H1 (cell line): Measurements from ENCODE around the gene SPTBN1. TPM values are rescaled to one million over a fixed set of nuclear protein-coding genes. Genes with fewer than 3 reads are reported as not detected.

Experiments used
- CTCF ChIA-PET: fragments of 300-600 bp; sonication (Branson Sonifier 250); formaldehyde crosslinking; loops from one replicate; lab custom pipeline; 2021; ENCODE audit not compliant: partially characterized antibody; lab: Charles Lee
- POLR2A ChIA-PET: fragments of 300-600 bp; sonication (Branson Sonifier 250); formaldehyde crosslinking; loops from one replicate; lab custom pipeline; 2021; ENCODE audit warnings: inconsistent platforms; ENCODE audit not compliant: partially characterized antibody; lab: Charles Lee
- DNase-seq, 2 experiments: peaks; one replicate each; pipeline versions ENCODE4 v3.0.0 to v3.0.0-alpha.2; 2010 to 2022; ENCODE audit warnings: low spot score in 2 of 2, low read depth in 1 of 2, mixed read lengths in 1 of 2
- FAIRE-seq: peaks from 2 replicates; lab custom pipeline; 2011; peaks lifted over from hg19 to GRCh38; lab: Jason Lieb, UNC
- H2AFZ ChIP-seq: 2 replicates; pipeline ENCODE4 v1.8.1; 2012; ENCODE audit warnings: low read length, inconsistent platforms
- H2AK5ac ChIP-seq: 2 replicates; pipeline ENCODE4 v1.6.1; 2013; ENCODE audit warnings: low read depth, low read length
- H2BK120ac ChIP-seq: replicated peaks from 2 replicates; pipeline ENCODE3; 2013; ENCODE audit warnings: low read depth, low read length, inconsistent platforms
- H2BK12ac ChIP-seq: 2 replicates; pipeline ENCODE4 v1.6.1; 2013; ENCODE audit warnings: low read depth, low read length
- H2BK15ac ChIP-seq: 2 replicates; pipeline ENCODE4 v1.6.1; 2013; ENCODE audit warnings: low read length
- H2BK20ac ChIP-seq: 2 replicates; pipeline ENCODE4 v1.6.1; 2013; ENCODE audit warnings: low read length
- H2BK5ac ChIP-seq: 2 replicates; pipeline ENCODE4 v1.6.1; 2013; ENCODE audit warnings: low read depth, low read length
- H3K14ac ChIP-seq: 2 replicates; pipeline ENCODE4 v1.6.1; 2013; ENCODE audit warnings: inconsistent platforms; ENCODE audit not compliant: insufficient read length
- H3K18ac ChIP-seq: 2 replicates; pipeline ENCODE4 v1.6.1; 2013; ENCODE audit warnings: low read length; ENCODE audit errors: extremely low read depth
- H3K23ac ChIP-seq: 2 replicates; pipeline ENCODE4 v1.6.1; 2013; ENCODE audit warnings: inconsistent platforms; ENCODE audit not compliant: insufficient read length
- H3K23me2 ChIP-seq: 2 replicates; pipeline ENCODE4 v1.6.1; 2013; ENCODE audit warnings: low read depth, low read length
- H3K27ac ChIP-seq: 2 replicates; pipeline ENCODE4 v1.6.1; 2011; ENCODE audit warnings: low read depth, low read length, inconsistent platforms
- H3K27me3 ChIP-seq, 4 experiments: replicated peaks in 1 of 4; 1 replicate in 1 of 4; 2 replicates in 3 of 4; pipeline versions ENCODE4 v1.6.1 to v1.8.1; 2011 to 2013; ENCODE audit warnings: low read length in 3 of 4, mild to moderate bottlenecking in 3 of 4, inconsistent platforms in 2 of 4, mixed read lengths in 2 of 4, moderate library complexity in 1 of 4; ENCODE audit not compliant: control insufficient read depth in 3 of 4, insufficient read depth in 3 of 4; ENCODE audit errors: extremely low read depth in 1 of 4
- H3K36me3 ChIP-seq, 4 experiments: 2 replicates each; pipeline versions ENCODE4 v1.6.1 to v1.8.1; 2011 to 2013; ENCODE audit warnings: mild to moderate bottlenecking in 4 of 4, low read length in 3 of 4, moderate library complexity in 2 of 4, control low read depth in 1 of 4, inconsistent platforms in 1 of 4; ENCODE audit not compliant: insufficient read depth in 4 of 4, control insufficient read depth in 2 of 4
- H3K4ac ChIP-seq: replicated peaks from 2 replicates; pipeline ENCODE3; 2013; ENCODE audit warnings: low read length, low read depth, mixed read lengths, inconsistent platforms; ENCODE audit not compliant: insufficient read length
- H3K4me1 ChIP-seq, 4 experiments: replicated peaks in 1 of 4; 1 replicate in 1 of 4; 2 replicates in 3 of 4; pipeline versions ENCODE4 v1.6.1 to v1.8.1; 2011 to 2013; ENCODE audit warnings: low read length in 3 of 4, inconsistent platforms in 2 of 4, mixed read lengths in 1 of 4; ENCODE audit not compliant: insufficient read depth in 4 of 4, control insufficient read depth in 3 of 4
- H3K4me2 ChIP-seq, 2 experiments: 2 replicates each; pipeline versions ENCODE4 v1.6.1 to v1.8.1; 2011 to 2013; ENCODE audit warnings: low read depth in 2 of 2, low read length in 2 of 2, control low read depth in 1 of 2, inconsistent platforms in 1 of 2, mild to moderate bottlenecking in 1 of 2; ENCODE audit not compliant: insufficient read depth in 1 of 2
- H3K4me3 ChIP-seq, 4 experiments: fragments of 200-600, 300-600 bp in 1 of 4; sonication (generic), shearing (Covaris generic), sonication (Bioruptor Twin) in 1 of 4; 2 replicates each; pipeline versions ENCODE4 v1.5.1 to v1.8.1; 2011 to 2016; ENCODE audit warnings: low read length in 4 of 4, low read depth in 3 of 4, control low read depth in 2 of 4, inconsistent platforms in 2 of 4, mild to moderate bottlenecking in 2 of 4, mixed read lengths in 1 of 4, moderate library complexity in 1 of 4; ENCODE audit not compliant: insufficient read depth in 2 of 4; ENCODE audit errors: extremely low read depth in 1 of 4
- H3K56ac ChIP-seq: replicated peaks from 2 replicates; pipeline ENCODE3; 2013; ENCODE audit warnings: low read depth, mild to moderate bottlenecking, mixed read lengths, low read length, inconsistent platforms; ENCODE audit not compliant: insufficient read length
- H3K79me1 ChIP-seq: 2 replicates; pipeline ENCODE4 v1.6.1; 2013; ENCODE audit warnings: low read depth, low read length, control low read depth
- H3K79me2 ChIP-seq, 2 experiments: 2 replicates each; pipeline versions ENCODE4 v1.6.1 to v1.8.1; 2012 to 2013; ENCODE audit warnings: low read length in 2 of 2, mild to moderate bottlenecking in 2 of 2, inconsistent platforms in 1 of 2; ENCODE audit not compliant: insufficient read depth in 2 of 2, control insufficient read depth in 1 of 2
- H3K9ac ChIP-seq, 4 experiments: replicated peaks in 1 of 4; 1 replicate in 1 of 4; 2 replicates in 3 of 4; pipeline versions ENCODE4 v1.6.1 to v1.8.1; 2011 to 2013; ENCODE audit warnings: low read depth in 3 of 4, low read length in 3 of 4, control low read depth in 2 of 4, mild to moderate bottlenecking in 2 of 4, moderate library complexity in 2 of 4, inconsistent platforms in 1 of 4; ENCODE audit errors: extremely low read depth in 1 of 4
- H3K9me3 ChIP-seq, 2 experiments: 2 replicates each; pipeline versions ENCODE4 v1.6.1 to v1.8.1; 2012 to 2013; ENCODE audit warnings: mild to moderate bottlenecking in 2 of 2, moderate library complexity in 2 of 2, control low read depth in 1 of 2, inconsistent platforms in 1 of 2, low read depth in 1 of 2, low read length in 1 of 2, mixed read lengths in 1 of 2; ENCODE audit not compliant: insufficient read depth in 2 of 2
- H4K20me1 ChIP-seq, 2 experiments: replicated peaks in 1 of 2; 2 replicates each; pipeline versions ENCODE3 to v1.8.1; 2011 to 2013; ENCODE audit warnings: inconsistent platforms in 2 of 2, low read length in 2 of 2, mild to moderate bottlenecking in 1 of 2; ENCODE audit not compliant: insufficient read depth in 2 of 2, control insufficient read depth in 1 of 2
- H4K5ac ChIP-seq: 2 replicates; pipeline ENCODE4 v1.6.1; 2013; ENCODE audit warnings: low read length, low read depth, mixed read lengths, inconsistent platforms; ENCODE audit not compliant: insufficient read length
- H4K8ac ChIP-seq: 2 replicates; pipeline ENCODE4 v1.8.0; 2013; ENCODE audit warnings: mild to moderate bottlenecking, moderate library complexity, low read length, inconsistent platforms; ENCODE audit not compliant: insufficient read depth; ENCODE audit errors: extremely low read depth
- H4K91ac ChIP-seq: replicated peaks from 2 replicates; pipeline ENCODE3; 2013; ENCODE audit warnings: low read length, mixed read lengths, inconsistent platforms; ENCODE audit not compliant: insufficient read length
- CBX5 ChIP-seq: fragments of 300-800, 300-1000 bp; sonication (generic); IDR thresholded peaks from 2 replicates; pipeline ENCODE4 v1.7.1; 2016; ENCODE audit warnings: antibody characterized with exemption, low read length, low read depth
- CTCF ChIP-seq, 3 experiments: IDR thresholded peaks; 1 replicate in 2 of 3; 2 replicates in 1 of 3; pipeline versions ENCODE4 v1.5.1 to v1.6.1; 2011; ENCODE audit warnings: low read length in 3 of 3, mild to moderate bottlenecking in 3 of 3, inconsistent platforms in 2 of 3, low read depth in 1 of 3, moderate library complexity in 1 of 3; ENCODE audit not compliant: insufficient read depth in 1 of 3; ENCODE audit errors: control extremely low read depth in 1 of 3
- RAD21 ChIP-seq, 2 experiments: IDR thresholded peaks in 1 of 2; conservative IDR thresholded peaks in 1 of 2; 2 replicates each; pipeline ENCODE4 v1.6.1; 2011; ENCODE audit warnings: low read depth in 2 of 2, low read length in 2 of 2, improper control_type of control experiment in 1 of 2, inconsistent platforms in 1 of 2, mild to moderate bottlenecking in 1 of 2, moderate library complexity in 1 of 2
- WGBS, 2 experiments: shearing (Covaris generic) in 1 of 2; methylation state at CpG; one replicate each; pipeline versions ENCODE4 v1.1.6 to v1.1.7; 2013 to 2015; ENCODE audit warnings: low lambda C conversion rate in 2 of 2, mixed read lengths in 2 of 2, inconsistent platforms in 1 of 2, low coverage in 1 of 2, missing lambda C conversion rate in 1 of 2; ENCODE audit not compliant: insufficient replicate concordance in 2 of 2, insufficient coverage in 1 of 2, insufficient read length in 1 of 2; ENCODE audit errors: extremely low coverage in 1 of 2, missing lambda C conversion rate in 1 of 2; 5-methylcytosine and 5-hydroxymethylcytosine counted together
- polyA plus RNA-seq, 7 experiments: library from polyadenylated mRNA; depleted of rRNA in 3 of 7; stranded (reverse) in 5 of 7; unstranded in 2 of 7; fragments of >200 nt in 5 of 7; fragments of 200-250 nt in 2 of 7; gene quantifications; 1 replicate in 5 of 7; 2 replicates in 1 of 7; 4 replicates in 1 of 7; pipeline versions ENCODE4 v1.2.1 to v1.2.3, GENCODE V29; 2011 to 2013; ENCODE audit warnings: missing spikeins in 2 of 7, mixed read lengths in 2 of 7
- total RNA-seq: library from RNA; stranded (reverse); fragmentation: NEBNext Ultra II Directional; extraction: Animal tissue kit (Norgen Biotek cat#: 25700); gene quantifications from 2 replicates; pipeline ENCODE4 v1.2.1, GENCODE V29; 2021

The SPTBN1 gene
- total and polyA plus RNA-seq, 2 of the 8 experiments (the other 6 are each of a cell fraction or from before 2014, with no cell fraction given): 31.8 to 180 TPM

GRCh38 chr2:54704688-54705605 lies 248.8 kb downstream of the SPTBN1 start:
- WGBS, 2 experiments: 14% methylated on average over 3 of the region's 3 CpGs; no CpG with 5 or more reads in 1 of the 2 experiments
- Histone ChIP-seq H3K4me3 (no peak overlapping the region), H3K18ac (no peak overlapping the region), H3K4me1 (peaks cover 0 to 8% (median under 1%) of the 10 kb centered on the region in 4 experiments; a peak in 4 of 7 replicates), H3K79me1 (no peaks in the 10 kb centered on the region), H2BK20ac (no peak overlapping the region), H3K23me2 (peaks cover 8% of the 10 kb centered on the region; the same call in 1 of the 2 replicates), H3K36me3 (no peaks in the 10 kb centered on the region), H3K4ac (no peak overlapping the region), H2BK12ac (no peak overlapping the region), H3K4me2 (no peak overlapping the region)
- CTCF ChIA-PET: interaction anchor here (0.6 to 9.5 kb wide), 32 partner anchors 10 to 614 kb away, joined by 3 to 179 read pairs (median 4); no protein-coding TSS in a partner anchor
- TF ChIP-seq CBX5 (no peak), RAD21 (IDR thresholded peaks at IDR 0.05 in 1 of 2, conservative IDR thresholded peaks at IDR 0.05 in 1 of 2; ENCODE audit: low read depth in 2 of 2, low read length in 2 of 2) (peak; percentile 64 to 72), CTCF (IDR thresholded peaks at IDR 0.05; ENCODE audit: control extremely low read depth in 1 of 3, insufficient read depth in 1 of 3, low read depth in 1 of 3, low read length in 3 of 3) (peak in 2 of 3 experiments; percentile 34 to 39; a peak in 2 of 4 replicates)
- TF ChIP-seq, all 59 proteins: peak for 2
- peaks cover 0 to 9% (median 5%) of the 10 kb centered on the region in 4 experiments; a peak in 4 of 7 replicates for H3K27me3 ChIP-seq
- no peaks in the 10 kb centered on the region for H3K79me2 ChIP-seq
- H4K5ac ChIP-seq: no peak overlapping the region
- H3K56ac ChIP-seq: no peak overlapping the region
- H3K9me3 ChIP-seq: no peaks in the 10 kb centered on the region
- DNase-seq (no peak), FAIRE-seq (no peak)
- no peaks in the 10 kb centered on the region for H4K20me1 ChIP-seq
- H3K9ac ChIP-seq: no peak overlapping the region
- H4K91ac ChIP-seq: no peak overlapping the region
- no peak overlapping the region for H3K23ac ChIP-seq
- no peak overlapping the region for H3K14ac ChIP-seq
- no peak overlapping the region for H2AK5ac ChIP-seq
- no peak overlapping the region for H2BK5ac ChIP-seq
- POLR2A ChIA-PET: interaction anchor here (0.6 to 1.2 kb wide), 2 partner anchors 32 to 269 kb away, joined by 4 to 5 read pairs; no protein-coding TSS in a partner anchor
- H2AFZ ChIP-seq: no peak overlapping the region
- no peak overlapping the region for H2BK120ac ChIP-seq
- H2BK15ac ChIP-seq: no peak overlapping the region
- H4K8ac ChIP-seq: no peak overlapping the region
- no peak overlapping the region for H3K27ac ChIP-seq
